GM18511 (cell line): ENCODE measurements around the gene MFAP4.

ENCODE experiments used
- ATAC-seq: cut with Tn5 transposase; IDR thresholded peaks from one replicate; pipeline ENCODE4 v1.9.1; 2021; ENCODE audit warnings: mild to moderate bottlenecking, moderate library complexity; ENCODE audit not compliant: unreplicated experiment

Gene MFAP4

GRCh38 chr17:19336938-19337711 is 49.9 kb downstream of the MFAP4 start:
- no peak for ATAC-seq

DNA sequence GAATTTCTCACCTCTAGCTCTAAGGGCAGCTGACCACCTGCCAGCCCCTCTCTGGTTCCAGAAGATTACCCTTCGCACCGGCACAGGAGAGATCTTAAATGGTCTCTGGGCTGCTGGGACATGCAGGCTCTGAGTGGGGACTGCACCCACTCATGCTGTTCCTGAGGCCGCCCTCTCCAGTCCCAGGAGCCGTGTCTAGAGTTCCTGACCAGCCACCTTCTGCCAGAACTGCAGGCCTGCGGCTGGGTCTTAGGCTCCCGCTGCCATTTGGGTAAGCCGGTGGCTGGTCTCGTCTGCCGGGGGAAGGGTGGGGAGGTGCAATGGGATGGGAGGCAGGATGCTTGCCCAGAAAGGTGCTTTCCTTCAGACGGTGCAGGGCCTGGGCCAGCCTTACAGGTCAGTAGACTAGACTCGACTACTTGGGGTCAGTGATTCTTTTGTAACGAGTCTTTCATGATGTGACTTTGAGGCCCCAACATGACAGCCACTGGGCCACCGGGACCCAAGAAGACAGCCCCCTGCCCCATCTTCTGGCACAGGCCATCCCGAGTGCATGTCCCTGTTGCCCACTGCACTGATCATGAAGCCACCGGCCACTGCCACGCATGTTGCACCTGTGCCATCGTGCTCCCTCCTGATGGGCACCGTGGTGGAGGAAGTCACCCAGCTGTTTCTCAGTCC is 50.9 kb downstream of the MFAP4 start:
- ATAC-seq = no peak

DNA sequence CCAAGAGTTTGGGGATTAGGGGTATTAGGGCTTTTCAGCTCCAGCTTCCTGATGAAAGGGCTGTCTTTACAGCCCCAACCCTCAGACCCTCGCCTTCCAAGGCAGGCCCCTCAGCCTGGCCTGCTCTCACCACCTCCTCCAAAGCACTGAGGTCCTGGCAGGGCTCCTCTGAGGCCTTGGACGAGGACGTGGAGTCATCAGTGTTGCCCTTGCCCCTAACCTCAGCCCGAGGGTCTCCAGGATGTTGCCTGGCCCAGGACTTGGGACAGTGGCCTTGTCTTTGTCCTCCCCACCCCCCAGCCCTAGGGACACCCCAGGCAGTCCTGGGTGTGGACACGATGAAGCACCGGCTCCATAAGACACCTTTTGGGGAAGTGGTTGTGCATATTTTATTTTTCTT is 52.7 kb downstream of the MFAP4 start:
- no peak for ATAC-seq

DNA sequence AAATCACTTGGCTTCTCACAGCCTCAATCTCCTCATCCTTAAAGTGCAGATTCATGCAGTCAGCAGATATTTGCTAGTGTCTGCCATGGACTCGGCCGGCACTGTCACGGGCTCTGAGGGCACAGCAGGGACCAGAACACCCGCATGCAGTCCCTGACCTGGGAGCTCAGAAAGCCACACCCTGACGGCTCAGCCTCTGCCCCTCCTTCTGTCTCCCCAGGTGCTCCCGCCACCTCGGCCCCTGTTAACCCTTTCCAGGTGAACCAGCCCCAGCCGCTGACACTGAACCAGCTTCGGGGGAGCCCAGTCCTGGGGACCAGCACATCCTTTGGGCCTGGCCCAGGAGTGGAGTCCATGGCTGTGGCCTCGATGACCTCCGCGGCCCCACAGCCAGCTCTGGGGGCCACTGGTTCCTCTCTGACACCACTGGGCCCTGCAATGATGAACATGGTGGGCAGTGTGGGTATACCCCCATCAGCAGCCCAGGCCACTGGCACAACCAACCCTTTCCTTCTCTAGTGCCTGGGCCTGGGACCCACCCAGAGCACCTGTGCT is 53.2 kb downstream of the MFAP4 start:
- no peak for ATAC-seq
